PFSK-1 (cell line): ENCODE results near the gene ENDOD1.
"Not testable (repeated sequence)": the region's sequence is repeated elsewhere in the genome, so short reads cannot be mapped to it uniquely, and the experiment has no call there.

ENCODE experiments used
- FOXP2 ChIP-seq: optimal IDR thresholded peaks from 2 replicates; pipeline ENCODE3; 2011; ENCODE audit warnings: borderline replicate concordance, control low read depth, inconsistent platforms; ENCODE audit not compliant: insufficient read depth; ENCODE audit errors: extremely low read length, extremely low read depth
- POLR2AphosphoS5 ChIP-seq: IDR thresholded peaks from 2 replicates; pipeline ENCODE4 v1.6.1; 2012; ENCODE audit warnings: low read depth, mild to moderate bottlenecking, control low read depth, low read length, moderate library complexity
- SIN3A ChIP-seq: IDR thresholded peaks from 2 replicates; pipeline ENCODE4 v1.6.1; 2012; ENCODE audit warnings: mild to moderate bottlenecking, low read length, moderate library complexity, borderline replicate concordance; ENCODE audit not compliant: insufficient read depth
- TAF1 ChIP-seq: IDR thresholded peaks from 2 replicates; pipeline ENCODE4 v1.6.1; 2012; ENCODE audit warnings: low read length, control low read depth, borderline replicate concordance; ENCODE audit not compliant: insufficient read depth
- TF ChIP-seq, protein P1 (sequence below), 2 experiments: IDR thresholded peaks; 2 replicates each; pipeline versions ENCODE4 v1.6.1 to v1.8.0; 2011 to 2012; ENCODE audit warnings: low read depth in 2 of 2, low read length in 2 of 2, control low read depth in 1 of 2, inconsistent platforms in 1 of 2, mild to moderate bottlenecking in 1 of 2, moderate library complexity in 1 of 2; ENCODE audit not compliant: insufficient read depth in 1 of 2

Gene ENDOD1

DNA sequence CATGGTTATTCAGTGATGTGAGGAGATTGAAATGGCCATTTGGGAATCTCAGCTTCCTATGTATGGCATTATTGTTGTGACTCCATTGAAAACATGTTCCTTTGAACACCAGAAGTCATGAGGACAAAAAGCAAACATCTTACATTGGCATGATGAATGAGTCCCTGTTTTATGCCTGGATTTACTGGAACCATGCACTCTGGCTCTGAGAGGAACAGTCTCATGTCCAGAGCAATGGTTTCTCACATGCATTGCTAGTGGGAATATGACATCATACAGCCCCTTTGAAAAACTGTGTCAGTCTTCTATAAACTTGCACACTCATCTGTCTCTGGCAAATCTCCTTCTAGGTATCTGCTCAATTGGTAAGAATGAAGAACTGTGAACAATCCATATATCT, 43.8 kb upstream of the ENDOD1 start:
- TF ChIP-seq FOXP2 (no peak), TAF1 (no peak), POLR2AphosphoS5 (no peak), SIN3A (no peak)
- TF ChIP-seq, protein P1, sequence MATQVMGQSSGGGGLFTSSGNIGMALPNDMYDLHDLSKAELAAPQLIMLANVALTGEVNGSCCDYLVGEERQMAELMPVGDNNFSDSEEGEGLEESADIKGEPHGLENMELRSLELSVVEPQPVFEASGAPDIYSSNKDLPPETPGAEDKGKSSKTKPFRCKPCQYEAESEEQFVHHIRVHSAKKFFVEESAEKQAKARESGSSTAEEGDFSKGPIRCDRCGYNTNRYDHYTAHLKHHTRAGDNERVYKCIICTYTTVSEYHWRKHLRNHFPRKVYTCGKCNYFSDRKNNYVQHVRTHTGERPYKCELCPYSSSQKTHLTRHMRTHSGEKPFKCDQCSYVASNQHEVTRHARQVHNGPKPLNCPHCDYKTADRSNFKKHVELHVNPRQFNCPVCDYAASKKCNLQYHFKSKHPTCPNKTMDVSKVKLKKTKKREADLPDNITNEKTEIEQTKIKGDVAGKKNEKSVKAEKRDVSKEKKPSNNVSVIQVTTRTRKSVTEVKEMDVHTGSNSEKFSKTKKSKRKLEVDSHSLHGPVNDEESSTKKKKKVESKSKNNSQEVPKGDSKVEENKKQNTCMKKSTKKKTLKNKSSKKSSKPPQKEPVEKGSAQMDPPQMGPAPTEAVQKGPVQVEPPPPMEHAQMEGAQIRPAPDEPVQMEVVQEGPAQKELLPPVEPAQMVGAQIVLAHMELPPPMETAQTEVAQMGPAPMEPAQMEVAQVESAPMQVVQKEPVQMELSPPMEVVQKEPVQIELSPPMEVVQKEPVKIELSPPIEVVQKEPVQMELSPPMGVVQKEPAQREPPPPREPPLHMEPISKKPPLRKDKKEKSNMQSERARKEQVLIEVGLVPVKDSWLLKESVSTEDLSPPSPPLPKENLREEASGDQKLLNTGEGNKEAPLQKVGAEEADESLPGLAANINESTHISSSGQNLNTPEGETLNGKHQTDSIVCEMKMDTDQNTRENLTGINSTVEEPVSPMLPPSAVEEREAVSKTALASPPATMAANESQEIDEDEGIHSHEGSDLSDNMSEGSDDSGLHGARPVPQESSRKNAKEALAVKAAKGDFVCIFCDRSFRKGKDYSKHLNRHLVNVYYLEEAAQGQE (IDR thresholded peaks at IDR 0.05; ENCODE audit: insufficient read depth in 1 of 2, low read depth in 2 of 2, low read length in 2 of 2) = no peak

DNA sequence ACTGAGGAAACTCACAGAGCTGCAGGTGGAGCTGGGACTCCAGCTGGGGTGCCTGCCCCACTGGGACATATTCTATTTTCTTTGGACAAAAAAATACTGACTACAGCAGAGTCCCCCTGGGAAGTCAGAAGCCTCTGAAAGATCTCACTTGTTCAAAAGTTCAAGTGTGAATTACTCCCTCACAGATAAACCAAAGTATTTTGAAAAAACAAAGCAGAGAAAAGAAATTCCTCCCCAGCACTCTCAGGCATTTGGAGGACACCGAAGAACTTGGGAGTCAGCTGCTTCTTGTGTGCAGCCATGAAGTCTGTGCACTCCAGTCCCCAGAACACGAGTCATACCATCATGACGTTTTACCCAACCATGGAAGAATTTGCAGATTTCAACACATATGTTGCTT, 40.5 kb upstream of the ENDOD1 start, which contains the start of gene KDM4F:
Gene KDM4F (plus strand): TSS at position 301 of the 400 bp plus-strand sequence.
- TF ChIP-seq SIN3A, FOXP2: not testable (repeated sequence)
- TF ChIP-seq, protein P1 (IDR thresholded peaks at IDR 0.05; ENCODE audit: insufficient read depth in 1 of 2, low read depth in 2 of 2, low read length in 2 of 2) = not testable (repeated sequence)

DNA sequence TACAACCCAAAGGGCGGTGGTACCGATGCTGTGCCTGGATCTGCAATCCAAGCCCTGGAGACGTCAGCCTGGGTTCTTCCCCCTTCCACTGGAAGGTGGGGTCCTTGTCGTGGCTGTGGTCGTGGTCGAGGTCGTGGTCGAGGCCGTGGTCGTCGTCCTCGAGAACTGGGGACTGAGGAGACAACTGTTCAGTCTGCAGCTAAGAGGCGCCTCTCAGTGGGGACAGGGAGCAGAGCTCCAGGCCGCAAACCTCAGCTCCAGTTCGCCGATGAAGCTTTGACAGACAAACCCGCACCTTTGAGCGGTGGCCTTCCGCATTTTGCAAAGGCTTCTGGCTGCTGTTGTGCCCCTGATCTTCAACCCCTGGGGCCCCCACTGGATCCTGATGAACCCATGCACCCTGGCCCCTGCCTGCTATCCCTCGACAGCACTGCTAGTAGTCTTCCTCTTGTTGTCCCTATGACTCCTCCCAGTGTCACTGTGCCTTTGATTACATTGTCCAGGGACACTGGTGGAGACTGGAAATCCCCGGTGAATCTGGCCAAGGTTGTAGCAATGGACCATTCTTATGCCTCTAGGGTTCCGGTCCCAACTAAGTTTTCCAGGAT, 38.9 kb upstream of the ENDOD1 start:
- TF ChIP-seq TAF1 (no peak), POLR2AphosphoS5 (no peak)

DNA sequence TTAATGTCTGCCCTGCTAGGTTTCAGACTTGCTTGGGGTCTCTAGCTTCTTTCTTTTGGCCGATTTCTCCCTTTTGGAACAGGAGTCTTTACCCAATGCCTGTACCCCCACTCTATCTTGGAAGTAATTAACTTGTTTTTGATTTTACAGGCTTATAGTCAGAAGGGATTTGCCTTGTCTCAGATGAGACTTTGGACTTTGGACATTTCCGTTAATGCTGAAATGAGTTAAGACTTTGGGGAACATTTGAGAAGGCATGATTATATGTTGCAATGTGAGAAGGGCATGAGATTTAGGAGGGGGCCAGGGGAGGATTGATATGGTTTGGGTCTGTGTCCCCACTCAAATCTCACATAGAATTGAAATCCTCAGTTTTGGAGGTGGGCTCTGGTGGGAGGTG, 35.3 kb upstream of the ENDOD1 start:
- no peak for TF ChIP-seq TAF1
- TF ChIP-seq, protein P1 (IDR thresholded peaks at IDR 0.05; ENCODE audit: insufficient read depth in 1 of 2, low read depth in 2 of 2, low read length in 2 of 2) = no peak
- TF ChIP-seq FOXP2 = no peak
- no peak for TF ChIP-seq POLR2AphosphoS5
- TF ChIP-seq SIN3A = no peak

- TF ChIP-seq POLR2AphosphoS5 (no peak), SIN3A (no peak)
- TF ChIP-seq, protein P1 (IDR thresholded peaks at IDR 0.05; ENCODE audit: insufficient read depth in 1 of 2, low read depth in 2 of 2, low read length in 2 of 2) = no peak
Measured at GRCh38 chr11:95055283-95055897, 34.3 kb upstream of the ENDOD1 start.

GRCh38 chr11:95057959-95058358, 31.7 kb upstream of the ENDOD1 start:
- TF ChIP-seq, protein P1 (IDR thresholded peaks at IDR 0.05; ENCODE audit: insufficient read depth in 1 of 2, low read depth in 2 of 2, low read length in 2 of 2) = no peak
- TF ChIP-seq FOXP2 = no peak
- TF ChIP-seq SIN3A = no peak
- no peak for TF ChIP-seq POLR2AphosphoS5
- no peak for TF ChIP-seq TAF1
